Uterus (tissue), 4 donors: Measurements from ENCODE around the gene LSR. TPM values are rescaled to one million over a fixed set of nuclear protein-coding genes. Genes with fewer than 3 reads are reported as not detected.

Experiments used
- DNase-seq, 2 donors: peaks; one replicate each; pipeline ENCODE4 v3.0.0-alpha.2; 2019 to 2020
- H3K27ac ChIP-seq, 2 donors: fragments of 200-600 bp; sonication (generic); 1 replicate in 1 of 2; 2 replicates in 1 of 2; pipeline ENCODE4 v1.5.1; 2016 to 2018
- H3K27me3 ChIP-seq, 2 donors: fragments of 200-600 bp; sonication (generic); one replicate each; pipeline ENCODE4 v1.5.1; 2018 to 2019; ENCODE audit warnings: control low read depth in 1 of 2
- H3K36me3 ChIP-seq, 2 donors: fragments of 200-600 bp; sonication (generic); one replicate each; pipeline ENCODE4 v1.5.1; 2019; ENCODE audit warnings: control low read depth in 1 of 2
- H3K4me1 ChIP-seq, 2 donors: fragments of 200-600 bp; sonication (generic); one replicate each; pipeline ENCODE4 v1.5.1; 2018 to 2019; ENCODE audit warnings: control low read depth in 1 of 2
- H3K4me3 ChIP-seq, 2 donors: fragments of 200-600 bp; sonication (generic); 1 replicate in 1 of 2; 2 replicates in 1 of 2; pipeline ENCODE4 v1.5.1; 2018 to 2019; ENCODE audit warnings: mild to moderate bottlenecking in 1 of 2
- H3K9me3 ChIP-seq, 2 donors: fragments of 200-600 bp; sonication (generic); one replicate each; pipeline ENCODE4 v1.5.1; 2019; ENCODE audit warnings: control low read depth in 1 of 2
- CTCF ChIP-seq, 4 experiments: fragments of 200-600 bp in 2 of 4; fragments of 450-650 bp in 2 of 4; sonication (generic) in 2 of 4; IDR thresholded peaks; one replicate each; pipeline ENCODE4 v1.5.1; 2016 to 2019; ENCODE audit warnings: antibody characterized with exemption in 4 of 4, mild to moderate bottlenecking in 2 of 4, moderate library complexity in 1 of 4
- POLR2A ChIP-seq, 2 donors: fragments of 450-650 bp; IDR thresholded peaks; one replicate each; pipeline ENCODE4 v1.6.1; 2016; ENCODE audit warnings: antibody characterized with exemption in 2 of 2, mild to moderate bottlenecking in 1 of 2, moderate library complexity in 1 of 2
- intact Hi-C: fragments of 100-400 bp; cut with DNase I; formaldehyde crosslinking; loops from one replicate; pipeline ENCODE4 v1.15.1; 2023; ENCODE audit warnings: low total_unique reads
- total RNA-seq, 4 donors: library from RNA; depleted of rRNA in 3 of 4; stranded (reverse); fragments of >200 nt in 3 of 4; gene quantifications; one replicate each; pipeline versions ENCODE4 v1.1.0 to v1.2.4, GENCODE V29; 2014 to 2023
- donor health status: DM: yes; HTN: yes; CAD: no.

The LSR gene
- total RNA-seq, 4 donors from 2014 or later = 7.3 to 37.8 (median 20.2) TPM

GRCh38 chr19:35267818-35268535, 19.2 kb downstream of the LSR start:
- peak; percentile 65 to 79 for DNase-seq
- Histone ChIP-seq H3K27me3 (no peaks in the 10 kb centered on the region), H3K4me3 (peak overlapping the region; percentile 74 to 83), H3K27ac (peak overlapping the region; percentile 99), H3K9me3 (no peaks in the 10 kb centered on the region), H3K4me1 (peaks cover 0 to 4% of the 10 kb centered on the region in 2 donors), H3K36me3 (no peaks in the 10 kb centered on the region)
- TF ChIP-seq CTCF (IDR thresholded peaks at IDR 0.05) = no peak
- peak; percentile 24 to 81 for TF ChIP-seq POLR2A (IDR thresholded peaks at IDR 0.05)
- intact Hi-C loops = no loop called here

- Histone ChIP-seq H3K4me3 (peak within 1 kb of the TSS; percentile 74 to 83), H3K27me3 (no peaks in the 10 kb centered on the region), H3K36me3 (no peaks in the 10 kb centered on the region), H3K4me1 (peaks cover 0 to 4% of the 10 kb centered on the region in 2 donors), H3K27ac (peak within 1 kb of the TSS; percentile 99), H3K9me3 (no peaks in the 10 kb centered on the region)
- peak; percentile 67 to 69 for DNase-seq
- intact Hi-C loops = no loop called here
- no peak for TF ChIP-seq CTCF (IDR thresholded peaks at IDR 0.05)
- no peak for TF ChIP-seq POLR2A (IDR thresholded peaks at IDR 0.05)
These were observed 20.0 kb downstream of the LSR start, which contains the start of gene USF2 for GRCh38 chr19:35268536-35269437. USF2 (plus strand) TSS chr19:35268962; CDS start chr19:35269102, 140 bp downstream.

GRCh38 chr19:35269438-35270117, 20.8 kb downstream of the LSR start:
- Histone ChIP-seq H3K9me3 (no peaks in the 10 kb centered on the region), H3K27me3 (no peaks in the 10 kb centered on the region), H3K4me1 (peaks cover 0 to 4% of the 10 kb centered on the region in 2 donors), H3K4me3 (peak overlapping the region; percentile 74 to 83), H3K27ac (peak overlapping the region; percentile 99), H3K36me3 (no peaks in the 10 kb centered on the region)
- intact Hi-C loops = no loop called here
- peak; percentile 51 to 78 (median 56) for TF ChIP-seq CTCF (IDR thresholded peaks at IDR 0.05)
- TF ChIP-seq POLR2A (IDR thresholded peaks at IDR 0.05) = no peak
- DNase-seq = peak; percentile 82

- TF ChIP-seq CTCF (IDR thresholded peaks at IDR 0.05) = no peak
- Histone ChIP-seq H3K4me3 (no peak overlapping the region), H3K9me3 (no peaks in the 10 kb centered on the region), H3K27me3 (no peaks in the 10 kb centered on the region), H3K36me3 (no peaks in the 10 kb centered on the region), H3K4me1 (peaks cover 0 to 4% of the 10 kb centered on the region in 2 donors), H3K27ac (peak overlapping the region in 1 of 2 donors; percentile 99)
- DNase-seq = no peak
- intact Hi-C loops = no loop called here
These were observed 21.6 kb downstream of the LSR start for GRCh38 chr19:35270381-35270811.
